ENCODE data around the gene LDLRAD3. TPM values are rescaled to one million over a fixed set of nuclear protein-coding genes. Genes with fewer than 3 reads are reported as not detected.

LDLRAD3 gene
- total RNA-seq, 2 donors from 2014 or later: 19.2 to 30.6 TPM

- Histone ChIP-seq H3K27ac (ENCODE audit: low read depth, low read length) (no peak overlapping the region), H3K4me3 (ENCODE audit: low read length) (no peak overlapping the region), H3K4me1 (ENCODE audit: control insufficient read depth, insufficient read depth, low read length) (no peaks in the 10 kb centered on the region), H3K36me3 (ENCODE audit: control insufficient read depth, insufficient read depth, low read length) (peaks cover 4% of the 10 kb centered on the region), H3K9ac (ENCODE audit: extremely low read depth, low read length, poor library complexity, severe bottlenecking) (no peak overlapping the region), H3K27me3 (ENCODE audit: control insufficient read depth, insufficient read depth, low read length, poor library complexity, severe bottlenecking) (no peaks in the 10 kb centered on the region), H3K9me3 (ENCODE audit: control insufficient read depth, low read length) (peaks cover 18% of the 10 kb centered on the region)
- Mint-ChIP-seq H3K27me3 (ENCODE audit: insufficient read depth) (no peaks in the 10 kb centered on the region), H3K36me3 (ENCODE audit: low read depth) (peaks cover 28% of the 10 kb centered on the region), H3K4me1 (peaks cover 11% of the 10 kb centered on the region), H3K4me3 (no peak overlapping the region), H3K9me3 (peaks cover 15% of the 10 kb centered on the region), H3K27ac (no peak overlapping the region)
- TF ChIP-seq, protein P1, sequence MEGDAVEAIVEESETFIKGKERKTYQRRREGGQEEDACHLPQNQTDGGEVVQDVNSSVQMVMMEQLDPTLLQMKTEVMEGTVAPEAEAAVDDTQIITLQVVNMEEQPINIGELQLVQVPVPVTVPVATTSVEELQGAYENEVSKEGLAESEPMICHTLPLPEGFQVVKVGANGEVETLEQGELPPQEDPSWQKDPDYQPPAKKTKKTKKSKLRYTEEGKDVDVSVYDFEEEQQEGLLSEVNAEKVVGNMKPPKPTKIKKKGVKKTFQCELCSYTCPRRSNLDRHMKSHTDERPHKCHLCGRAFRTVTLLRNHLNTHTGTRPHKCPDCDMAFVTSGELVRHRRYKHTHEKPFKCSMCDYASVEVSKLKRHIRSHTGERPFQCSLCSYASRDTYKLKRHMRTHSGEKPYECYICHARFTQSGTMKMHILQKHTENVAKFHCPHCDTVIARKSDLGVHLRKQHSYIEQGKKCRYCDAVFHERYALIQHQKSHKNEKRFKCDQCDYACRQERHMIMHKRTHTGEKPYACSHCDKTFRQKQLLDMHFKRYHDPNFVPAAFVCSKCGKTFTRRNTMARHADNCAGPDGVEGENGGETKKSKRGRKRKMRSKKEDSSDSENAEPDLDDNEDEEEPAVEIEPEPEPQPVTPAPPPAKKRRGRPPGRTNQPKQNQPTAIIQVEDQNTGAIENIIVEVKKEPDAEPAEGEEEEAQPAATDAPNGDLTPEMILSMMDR (conservative IDR thresholded peaks at IDR 0.05): no peak
- DNase-seq: no peak
- 83 to 100% methylated on average over 1 to 2 of the region's 2 CpGs for whole genome bisulfite sequencing, 2 experiments (ENCODE audit: insufficient coverage in 1 of 2, insufficient read length in 1 of 2)
These were observed 121.6 kb downstream of the LDLRAD3 start for GRCh38 chr11:36065436-36065835.

GRCh38 chr11:36066891-36067290 is 123.0 kb downstream of the LDLRAD3 start:
- 74 to 76% methylated on average over 3 of the region's 4 CpGs for WGBS, 2 experiments (ENCODE audit: insufficient coverage in 1 of 2, insufficient read length in 1 of 2)
- peaks cover 15% of the 10 kb centered on the region for H3K9me3 Mint-ChIP-seq
- Histone ChIP-seq H3K9me3 (ENCODE audit: control insufficient read depth, low read length) (peaks cover 18% of the 10 kb centered on the region), H3K4me3 (ENCODE audit: low read length) (no peak overlapping the region), H3K9ac (ENCODE audit: extremely low read depth, low read length, poor library complexity, severe bottlenecking) (no peak overlapping the region), H3K4me1 (ENCODE audit: control insufficient read depth, insufficient read depth, low read length) (no peaks in the 10 kb centered on the region), H3K36me3 (ENCODE audit: control insufficient read depth, insufficient read depth, low read length) (peaks cover 4% of the 10 kb centered on the region), H3K27me3 (ENCODE audit: control insufficient read depth, insufficient read depth, low read length, poor library complexity, severe bottlenecking) (no peaks in the 10 kb centered on the region), H3K27ac (ENCODE audit: low read depth, low read length) (no peak overlapping the region)
- H3K27ac Mint-ChIP-seq: no peak overlapping the region
- H3K4me1 Mint-ChIP-seq: peaks cover 11% of the 10 kb centered on the region
- TF ChIP-seq, protein P1 (conservative IDR thresholded peaks at IDR 0.05): no peak
- no peak overlapping the region for H3K4me3 Mint-ChIP-seq
- H3K36me3 Mint-ChIP-seq (ENCODE audit: low read depth): peaks cover 22% of the 10 kb centered on the region
- DNase-seq: no peak
- H3K27me3 Mint-ChIP-seq (ENCODE audit: insufficient read depth): no peaks in the 10 kb centered on the region

GRCh38 chr11:36069576-36070212 is 125.8 kb downstream of the LDLRAD3 start:
- Histone ChIP-seq H3K27me3 (ENCODE audit: control insufficient read depth, insufficient read depth, low read length, poor library complexity, severe bottlenecking) (no peaks in the 10 kb centered on the region), H3K4me3 (ENCODE audit: low read length) (no peak overlapping the region), H3K9me3 (ENCODE audit: control insufficient read depth, low read length) (peaks cover 18% of the 10 kb centered on the region), H3K9ac (ENCODE audit: extremely low read depth, low read length, poor library complexity, severe bottlenecking) (no peak overlapping the region), H3K36me3 (ENCODE audit: control insufficient read depth, insufficient read depth, low read length) (peaks cover 4% of the 10 kb centered on the region), H3K4me1 (ENCODE audit: control insufficient read depth, insufficient read depth, low read length) (no peaks in the 10 kb centered on the region), H3K27ac (ENCODE audit: low read depth, low read length) (no peak overlapping the region)
- peaks cover 20% of the 10 kb centered on the region for H3K4me1 Mint-ChIP-seq
- 61 to 68% methylated on average over 6 to 10 of the region's 10 CpGs for WGBS, 2 experiments (ENCODE audit: insufficient coverage in 1 of 2, insufficient read length in 1 of 2)
- H3K4me3 Mint-ChIP-seq: no peak overlapping the region
- DNase-seq: peak; percentile 82
- peaks cover 16% of the 10 kb centered on the region for H3K9me3 Mint-ChIP-seq
- peaks cover 24% of the 10 kb centered on the region for H3K36me3 Mint-ChIP-seq (ENCODE audit: low read depth)
- TF ChIP-seq, protein P1 (conservative IDR thresholded peaks at IDR 0.05): peak; percentile 78
- H3K27ac Mint-ChIP-seq: no peak overlapping the region
- no peaks in the 10 kb centered on the region for H3K27me3 Mint-ChIP-seq (ENCODE audit: insufficient read depth)
